T-helper 2 cell (primary cell): ENCODE measurements around the gene SPAG9.

Experiments
- DNase-seq, 5 experiments: peaks; one replicate each; pipeline versions ENCODE4 v3.0.0 to v3.0.0-alpha.2; 2012 to 2022

The SPAG9 gene

DNA sequence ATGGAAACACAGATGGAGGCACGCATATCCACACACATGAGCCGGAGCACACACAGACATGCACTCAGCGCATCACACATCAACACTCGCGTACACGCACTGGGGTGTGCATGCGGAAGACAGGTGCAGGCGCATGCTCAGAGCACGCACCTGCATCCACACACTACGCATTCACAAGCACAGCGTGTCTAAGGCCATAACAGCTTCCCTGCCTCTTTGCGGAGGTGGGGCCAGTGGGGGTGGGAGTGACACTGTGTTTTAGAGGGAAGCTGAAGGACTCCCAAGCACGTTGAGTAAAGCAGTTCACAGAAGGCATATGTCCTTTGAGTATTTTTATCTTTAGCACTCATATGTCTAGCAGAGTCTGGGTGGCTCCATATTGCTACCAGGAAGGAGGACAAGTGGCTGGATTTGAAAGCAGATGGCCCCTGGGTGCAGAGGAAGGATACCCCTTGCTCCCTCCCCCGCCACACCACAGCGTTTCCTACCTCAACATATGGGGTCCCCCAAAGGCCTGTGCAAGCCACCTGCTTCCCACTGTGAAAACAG lies 185.9 kb downstream of the SPAG9 start:
- DNase-seq, result no peak

DNA sequence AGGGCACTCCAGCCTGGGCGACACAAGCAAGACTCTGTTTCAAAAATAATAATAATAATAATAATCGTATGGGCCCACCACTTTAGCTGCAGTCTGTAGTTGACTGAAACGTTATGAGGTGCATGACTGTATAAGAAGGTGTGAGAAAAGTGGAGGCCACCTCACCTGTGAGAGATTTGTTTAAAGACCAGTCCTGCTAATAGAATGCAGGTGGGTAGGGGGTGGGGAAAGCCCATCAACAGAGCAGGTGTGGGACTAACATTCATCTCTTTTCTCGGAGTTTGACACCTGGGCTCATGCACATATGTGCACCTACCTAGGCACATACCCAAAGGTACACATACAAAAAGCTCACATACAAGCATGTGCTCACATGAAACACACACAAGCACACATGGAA lies 186.5 kb downstream of the SPAG9 start:
- DNase-seq, result no peak

DNA sequence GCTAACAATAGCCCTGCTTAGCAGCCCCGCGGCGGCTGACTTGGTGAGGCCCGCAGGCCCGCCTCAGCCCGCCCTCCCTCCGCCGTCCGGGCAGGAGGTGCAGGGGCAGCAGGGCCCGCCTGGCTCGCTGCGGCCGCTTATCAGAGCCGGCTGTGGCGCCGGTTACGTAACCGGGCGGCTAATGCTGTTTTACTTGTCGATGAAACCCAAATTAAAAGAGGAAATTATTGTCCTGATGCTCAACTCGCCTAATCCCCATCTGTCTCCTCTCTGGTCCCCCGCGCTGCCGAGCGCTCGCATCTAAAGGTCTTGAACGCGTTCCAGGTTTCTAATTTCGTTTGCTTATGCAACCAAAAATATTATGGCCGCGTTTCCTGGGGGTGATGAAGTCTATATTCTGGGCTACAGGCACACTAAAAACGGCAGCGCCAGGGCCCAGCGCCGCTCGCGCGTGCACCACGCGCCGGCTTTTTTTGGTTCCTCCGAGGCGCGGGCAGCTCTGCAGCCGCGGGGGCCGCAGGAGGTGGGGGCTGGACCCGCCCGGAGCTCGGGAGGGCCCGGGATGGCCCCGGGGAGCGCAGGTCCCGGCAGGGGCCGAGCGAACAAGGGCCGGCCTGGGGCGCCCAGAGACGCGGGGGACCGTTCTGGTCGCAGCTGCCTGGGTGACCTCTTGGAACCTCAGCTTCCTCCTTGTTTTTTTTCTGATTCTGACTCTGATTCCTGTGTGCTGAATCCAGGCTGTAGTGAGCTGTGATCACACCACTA lies 189.3 kb downstream of the SPAG9 start:
- DNase-seq, result peak in 3 of 5 experiments; percentile 13 to 61 (median 36)

DNA sequence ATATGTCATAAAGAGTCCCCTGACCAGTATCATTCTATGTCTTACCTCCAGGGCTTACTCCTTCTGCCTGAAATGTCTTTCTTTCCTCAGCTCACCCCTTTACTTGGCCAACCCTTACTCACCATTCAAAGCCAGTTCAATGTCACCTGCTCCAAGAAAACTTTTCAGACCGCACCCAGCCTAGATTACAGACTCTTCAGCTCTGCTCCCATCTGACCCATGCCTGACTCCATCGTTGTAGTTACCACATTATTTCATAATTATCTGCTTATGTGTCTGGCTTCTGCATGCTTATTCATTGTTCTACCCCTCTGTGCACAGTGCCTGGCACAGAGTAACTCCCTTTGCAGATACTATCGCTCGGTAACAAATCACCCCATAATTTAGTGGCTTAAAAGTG lies 192.0 kb downstream of the SPAG9 start:
- DNase-seq, result no peak

DNA sequence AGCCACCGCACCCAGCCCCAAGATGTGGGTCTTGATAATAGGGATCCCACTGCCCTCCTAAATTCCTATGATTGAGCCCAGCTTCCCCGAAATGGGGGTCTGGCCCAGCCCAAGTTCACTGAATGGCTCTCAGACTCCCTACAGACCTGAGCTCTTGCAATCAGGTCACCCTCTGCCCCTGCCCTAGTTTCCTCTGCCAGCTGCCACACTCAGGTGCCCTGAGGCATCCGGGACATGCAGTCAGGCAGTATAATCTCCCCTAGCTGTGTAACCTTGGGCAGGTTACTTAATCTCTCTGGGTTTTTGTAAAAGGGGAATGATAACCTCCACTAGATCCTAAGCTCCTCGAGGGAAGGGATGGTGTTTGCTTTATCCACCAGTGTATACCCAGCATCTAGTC lies 193.4 kb downstream of the SPAG9 start:
- no peak for DNase-seq

DNA sequence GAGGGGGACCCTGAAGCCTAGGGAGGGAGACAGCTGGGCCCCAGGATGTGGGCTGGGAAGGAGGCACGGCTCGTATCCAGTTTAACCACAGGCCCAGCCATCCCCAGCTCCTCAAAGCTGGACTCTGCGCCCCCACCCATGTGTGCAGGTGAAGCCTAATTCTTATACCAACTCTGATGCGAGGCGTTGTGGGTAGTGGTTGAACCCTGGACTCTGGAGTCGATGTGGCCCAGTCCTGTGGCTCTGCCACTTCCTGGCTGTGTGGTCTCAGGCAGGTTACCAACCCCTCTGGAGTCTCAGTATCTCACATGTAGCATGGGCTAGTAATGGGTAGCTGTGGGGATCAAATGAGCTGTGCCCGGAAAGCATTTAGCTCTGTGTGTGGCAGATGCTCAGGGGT lies 194.1 kb downstream of the SPAG9 start:
- peak in 1 of 5 experiments; percentile 84 for DNase-seq

DNA sequence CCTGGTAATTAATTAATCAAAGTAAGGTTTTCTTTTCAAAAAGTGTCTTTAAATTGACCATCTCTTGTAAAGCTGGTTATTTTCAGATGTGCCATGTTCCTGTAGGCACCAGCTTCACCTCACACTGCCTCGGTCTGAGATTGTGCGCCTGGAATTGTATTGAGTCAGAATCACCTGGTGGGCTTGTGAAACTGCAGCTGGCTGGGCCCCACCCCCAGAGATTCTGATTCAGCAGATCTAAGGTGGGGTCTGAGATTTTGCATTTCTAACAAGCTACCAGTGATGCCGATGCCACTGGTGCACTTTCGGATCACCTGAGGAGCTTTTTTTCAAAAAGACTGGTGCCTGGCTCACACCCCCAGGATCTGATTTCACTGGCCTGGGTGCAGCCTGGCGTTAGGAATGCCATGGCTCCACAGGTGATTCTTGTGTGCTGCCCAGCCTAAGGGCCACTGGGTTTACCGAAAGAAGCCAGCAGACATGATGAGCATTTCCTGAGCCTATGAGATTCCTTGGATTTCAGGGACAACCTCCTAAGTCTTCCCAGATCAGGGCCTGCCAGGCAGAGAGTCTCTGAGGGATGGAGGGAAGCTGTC lies 195.3 kb downstream of the SPAG9 start:
- DNase-seq, result no peak

DNA sequence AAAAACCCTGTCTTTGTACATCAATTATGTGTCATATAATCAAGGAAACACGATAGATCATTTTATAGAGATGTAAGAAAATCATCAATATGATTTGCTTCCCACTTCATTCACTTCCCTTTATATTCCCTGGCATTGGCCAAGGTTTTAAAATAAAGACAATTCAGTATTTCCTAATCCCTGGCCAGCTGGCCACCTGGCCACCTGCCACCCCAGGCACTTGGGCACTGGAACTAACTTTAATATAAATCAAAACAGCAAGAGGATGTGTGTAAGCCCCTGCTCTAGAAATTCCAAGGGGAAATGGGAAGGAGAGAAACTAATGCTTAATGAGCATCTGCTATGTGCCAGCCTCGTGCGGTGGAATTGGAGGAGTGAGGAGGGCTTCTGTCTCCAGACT lies 195.9 kb downstream of the SPAG9 start:
- DNase-seq, result no peak

DNA sequence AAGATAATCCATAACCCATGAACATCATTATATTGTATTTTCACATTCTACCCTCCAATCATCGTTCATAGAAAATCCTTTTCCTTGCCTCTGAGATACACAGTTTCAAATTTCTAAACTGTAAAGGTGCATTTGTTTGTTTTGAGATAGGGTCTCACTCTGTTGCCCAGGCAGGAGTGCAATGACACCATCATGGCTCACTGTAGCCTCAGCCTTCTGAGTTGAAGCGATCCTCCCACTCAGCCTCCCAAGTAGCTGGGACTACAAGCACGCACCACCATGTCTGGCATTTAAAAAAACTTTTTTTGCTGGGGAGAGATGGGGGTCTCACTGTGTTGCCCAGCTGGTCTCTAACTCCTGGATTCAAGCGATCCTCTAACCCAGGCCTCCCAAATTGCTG lies 196.4 kb downstream of the SPAG9 start:
- DNase-seq, result no peak

DNA sequence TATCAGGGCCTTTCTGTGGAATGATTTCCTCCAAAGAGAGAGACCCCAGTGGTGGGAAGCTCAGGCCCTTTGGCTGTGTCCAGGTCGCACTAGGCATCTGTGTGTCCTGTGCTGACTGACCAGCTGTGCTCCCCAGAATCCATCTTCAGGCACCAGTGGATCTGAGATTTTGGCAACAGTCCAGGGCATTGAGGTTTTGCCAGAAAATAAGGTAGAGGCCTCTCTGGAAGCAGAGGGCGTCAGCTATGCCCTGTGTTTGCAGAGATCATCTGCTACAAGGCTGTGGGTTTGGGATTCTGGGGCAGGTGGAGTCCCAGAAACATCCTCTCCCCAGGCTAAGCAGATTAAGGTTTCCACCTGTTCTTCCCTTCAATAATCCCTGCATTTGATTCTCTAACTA lies 197.1 kb downstream of the SPAG9 start:
- DNase-seq, result no peak

DNA sequence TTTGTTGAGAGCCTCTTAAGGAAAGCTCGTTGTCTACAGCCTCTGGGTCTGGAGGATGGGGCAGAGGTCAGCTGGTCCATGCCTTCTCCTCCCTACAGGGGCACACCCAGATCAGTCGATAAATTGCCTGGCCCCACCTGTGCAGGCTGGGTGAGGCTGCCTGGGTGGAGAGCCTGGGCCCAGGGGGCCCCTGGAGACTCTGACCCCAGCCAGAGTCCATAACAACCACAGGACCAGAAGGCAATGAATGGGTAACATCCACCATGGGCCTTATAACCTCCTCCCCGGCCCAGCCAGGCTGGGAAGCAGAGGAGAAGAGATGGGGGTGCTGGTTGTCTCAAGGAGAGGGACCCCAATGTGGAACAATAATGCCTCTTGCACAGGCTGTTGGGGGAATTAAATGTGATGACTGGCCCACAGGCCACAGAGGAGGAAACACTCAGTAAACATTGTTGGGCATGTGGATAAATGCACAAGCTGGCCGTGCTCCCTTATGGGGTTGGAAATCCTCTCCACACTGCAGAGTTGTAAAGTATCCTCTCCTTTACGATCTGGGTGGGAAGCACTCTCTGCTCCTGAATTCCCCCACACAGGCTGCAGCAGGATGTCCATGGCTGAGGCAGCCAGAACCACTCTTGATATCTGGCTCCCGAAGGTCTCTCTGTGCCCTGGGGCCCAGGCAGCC lies 197.8 kb downstream of the SPAG9 start:
- DNase-seq, result no peak

DNA sequence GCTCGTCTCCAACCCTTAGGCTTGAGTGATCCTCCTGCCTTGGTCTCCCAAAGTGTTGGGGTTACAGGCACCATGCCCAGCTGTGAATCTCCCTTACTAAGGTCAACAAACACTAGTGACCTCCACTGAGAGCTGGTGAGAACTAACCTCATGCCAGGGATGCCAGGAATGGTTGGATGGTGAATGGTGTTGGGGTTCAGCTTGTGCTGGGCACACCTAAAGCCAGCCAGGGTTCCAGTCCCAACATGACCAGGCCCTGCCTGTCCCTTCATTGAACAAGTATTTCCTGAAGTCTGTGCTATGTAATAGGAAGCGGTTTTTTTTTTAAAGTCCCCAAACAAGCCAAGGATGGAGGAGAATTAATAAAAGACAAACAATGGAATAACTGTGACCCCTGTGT lies 198.6 kb downstream of the SPAG9 start:
- no peak for DNase-seq

DNA sequence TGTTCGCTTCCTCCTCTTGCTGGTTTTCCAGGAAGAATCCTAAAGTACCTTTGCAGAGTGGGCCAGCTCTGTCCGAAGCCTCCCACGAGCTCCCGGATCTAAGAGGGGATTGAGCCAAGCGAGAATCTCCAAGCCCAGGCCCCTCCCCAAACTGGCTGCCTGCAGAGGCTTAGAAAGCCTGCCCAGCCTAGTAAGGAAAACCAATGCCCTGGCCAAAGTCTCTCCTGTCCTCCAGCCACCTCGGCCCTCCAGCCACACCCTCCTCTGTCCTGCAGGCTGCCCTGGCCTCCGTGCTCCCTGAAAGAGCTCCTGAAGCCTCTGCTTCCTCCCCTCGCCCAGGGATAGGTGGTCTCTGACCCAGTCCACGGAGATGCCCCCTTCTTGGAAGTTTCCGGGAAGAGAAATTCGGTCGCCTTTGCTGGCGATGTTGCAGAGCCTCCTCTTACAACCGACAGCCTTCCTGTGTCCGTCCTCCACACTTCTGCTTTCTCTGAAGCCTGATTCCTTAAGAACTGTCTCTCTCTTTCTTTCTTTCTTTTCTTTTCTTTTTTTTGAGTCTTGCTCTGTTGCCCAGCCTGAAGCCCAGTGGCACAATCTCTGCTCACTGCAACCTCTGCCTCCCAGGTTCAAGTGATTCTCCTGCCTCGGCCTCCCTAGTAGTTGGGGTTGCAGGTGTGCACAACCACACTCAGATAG lies 199.6 kb downstream of the SPAG9 start:
- DNase-seq, result no peak

DNA sequence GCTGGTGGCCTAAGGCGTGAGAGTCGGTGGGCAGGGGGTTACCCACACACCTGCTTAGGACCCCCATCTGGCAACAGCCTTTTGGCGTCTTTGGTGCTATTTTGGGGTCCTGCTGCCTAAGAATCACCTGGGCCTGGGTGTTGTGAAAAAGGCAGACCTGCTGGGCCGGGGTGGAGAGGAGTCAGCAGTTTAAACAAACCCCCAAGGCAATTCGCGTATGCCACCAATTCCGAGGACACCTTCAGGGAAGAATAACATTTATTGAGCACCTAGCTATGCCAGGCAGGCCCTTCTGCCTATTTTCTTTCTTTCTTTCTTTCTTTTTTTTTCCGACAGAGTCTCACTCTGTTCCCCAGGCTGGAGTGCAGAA lies 200.6 kb downstream of the SPAG9 start:
- DNase-seq, result no peak

DNA sequence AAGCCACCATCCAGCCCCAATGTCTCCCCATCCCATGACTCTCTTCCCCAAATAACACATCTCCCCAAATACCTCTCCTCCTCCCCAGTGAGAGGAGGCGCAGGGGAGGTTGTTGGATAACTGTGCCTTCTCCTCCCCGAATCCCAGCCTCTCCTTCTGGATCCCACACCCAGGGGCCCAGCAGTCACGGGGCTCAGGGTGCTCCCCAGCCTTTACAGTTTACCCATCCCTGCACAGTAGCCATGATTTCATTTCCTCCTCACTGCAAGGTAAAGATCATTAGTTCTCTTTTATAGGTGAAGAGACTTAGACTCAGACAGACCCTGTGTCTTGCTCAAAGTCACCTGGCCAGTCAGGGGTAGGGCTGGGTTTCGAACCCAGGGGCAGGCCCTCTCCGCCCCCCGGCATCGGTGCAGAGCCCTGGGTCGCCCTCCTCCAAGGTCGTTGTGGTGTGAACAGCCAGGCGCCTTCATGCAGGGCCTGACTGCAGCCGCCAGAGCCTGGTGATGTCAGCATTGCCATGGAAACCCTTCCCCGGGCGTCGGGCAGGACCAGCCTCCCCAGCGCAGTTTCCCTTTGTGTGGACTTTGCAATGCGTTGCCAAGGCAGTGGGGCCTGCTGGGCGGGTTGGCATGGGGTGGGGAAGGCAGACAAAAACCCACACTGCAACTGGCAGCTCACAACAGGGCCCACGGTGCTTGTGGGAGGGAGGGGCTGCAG lies 201.2 kb downstream of the SPAG9 start:
- DNase-seq, result peak; percentile 46 to 93 (median 80)

DNA sequence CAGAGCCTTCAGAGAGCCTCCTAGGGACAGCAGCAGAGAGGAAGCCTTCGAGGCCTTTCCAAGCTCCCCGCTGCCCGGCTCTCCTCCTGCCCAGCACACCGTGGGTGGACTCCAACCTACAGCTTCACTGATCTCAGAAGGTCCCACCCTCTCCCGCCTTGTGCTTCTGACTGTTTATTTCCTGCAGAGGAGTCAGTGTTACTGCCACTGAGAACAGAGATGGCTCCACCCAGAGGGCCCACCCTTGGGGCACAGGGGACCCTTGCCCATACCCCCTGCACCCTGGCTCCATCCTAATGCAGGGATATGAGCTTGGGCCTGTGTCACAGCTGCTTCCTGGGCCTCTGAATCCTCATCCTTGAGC lies 201.8 kb downstream of the SPAG9 start:
- DNase-seq, result peak in 1 of 5 experiments; percentile 63

DNA sequence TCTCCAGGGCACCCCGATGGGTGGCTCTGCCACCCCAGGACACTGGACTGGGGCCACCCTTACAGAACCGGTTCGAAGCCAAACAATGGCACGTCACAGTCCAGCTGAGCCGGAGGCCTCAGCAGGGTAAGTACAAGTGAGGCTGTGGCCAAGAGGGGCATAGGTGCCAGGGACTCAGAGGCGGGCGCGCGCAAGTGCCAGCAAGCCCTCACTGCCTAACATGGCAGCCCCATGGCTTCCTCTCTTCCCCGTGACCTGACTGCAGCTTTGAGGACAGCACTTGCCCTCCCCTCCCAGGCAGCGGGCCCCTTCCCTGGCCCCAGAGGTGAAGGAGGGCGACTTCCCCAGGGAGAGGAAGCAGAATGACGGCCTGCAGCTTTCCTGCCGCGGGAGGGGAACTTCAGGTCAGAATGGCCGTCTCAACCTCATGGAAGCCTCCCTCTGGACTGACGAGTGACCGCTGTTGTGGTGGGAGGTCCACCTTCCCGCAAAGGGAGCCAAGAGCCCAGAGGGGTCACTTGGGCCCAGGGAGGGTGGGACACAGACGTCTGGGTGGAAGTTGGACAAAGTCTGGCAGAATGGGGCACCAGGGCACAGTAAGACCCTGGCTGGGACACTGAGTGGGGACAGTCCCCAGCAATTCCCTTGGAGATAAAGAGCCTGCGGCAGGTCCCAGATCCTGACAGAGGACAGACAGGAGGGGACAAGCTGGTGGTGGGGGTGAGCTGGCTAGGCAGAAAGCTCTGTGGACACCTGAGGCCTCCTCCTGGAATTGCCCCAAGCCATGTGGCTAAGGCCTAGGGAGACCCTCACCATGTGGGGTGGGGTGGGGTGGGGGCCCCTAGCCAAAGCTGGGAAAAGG lies 202.4 kb downstream of the SPAG9 start:
- DNase-seq, result no peak

DNA sequence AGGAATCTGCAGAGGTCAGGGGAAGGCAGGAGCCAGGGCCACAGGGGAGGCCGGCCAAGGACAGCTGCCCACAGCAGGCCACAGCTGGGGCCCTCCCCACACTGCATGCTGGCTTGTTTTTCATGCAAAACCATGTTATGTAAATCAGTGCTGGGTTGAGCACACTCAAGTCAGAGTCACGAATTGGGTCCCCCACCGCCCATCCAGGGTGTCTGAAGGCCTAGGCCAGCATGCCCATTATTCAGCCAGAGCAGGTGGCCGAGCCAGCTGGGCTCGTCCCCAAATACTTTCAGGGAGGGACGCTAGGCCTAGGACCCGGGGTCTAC lies 203.3 kb downstream of the SPAG9 start:
- no peak for DNase-seq

DNA sequence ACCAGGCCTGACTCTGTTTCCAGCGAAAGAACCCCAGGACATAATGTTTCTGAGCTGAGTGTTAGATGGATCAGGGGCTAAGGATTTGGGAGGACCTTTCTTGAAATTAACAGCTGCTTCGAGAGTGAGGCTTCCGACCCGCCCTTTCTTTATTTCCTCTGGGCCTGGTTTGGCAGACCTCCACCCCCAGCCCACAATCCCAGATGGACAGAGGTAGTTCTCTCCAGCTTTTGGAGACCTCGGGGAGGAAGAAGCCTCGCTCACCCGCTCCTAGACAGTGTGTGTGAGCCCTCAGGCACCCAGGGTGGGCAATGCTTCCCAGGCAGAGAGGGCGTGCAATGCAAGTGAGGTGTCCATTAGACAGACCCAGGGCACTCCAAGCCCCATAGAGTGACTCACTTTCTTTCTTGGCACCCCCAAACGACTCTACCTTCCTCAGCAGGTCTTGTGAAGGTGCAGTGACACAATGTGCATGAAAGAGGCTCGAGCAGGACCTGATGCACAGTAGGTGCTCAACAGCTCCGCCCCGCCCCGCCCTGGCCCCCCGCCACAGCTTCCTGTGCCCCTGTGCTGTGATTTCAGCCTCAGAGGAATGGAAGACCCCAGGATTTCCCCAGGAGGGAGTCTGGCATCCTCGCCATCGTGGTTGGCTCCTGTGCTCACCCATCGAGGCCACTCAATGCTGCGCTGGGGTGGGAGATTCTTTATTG lies 203.8 kb downstream of the SPAG9 start:
- no peak for DNase-seq

DNA sequence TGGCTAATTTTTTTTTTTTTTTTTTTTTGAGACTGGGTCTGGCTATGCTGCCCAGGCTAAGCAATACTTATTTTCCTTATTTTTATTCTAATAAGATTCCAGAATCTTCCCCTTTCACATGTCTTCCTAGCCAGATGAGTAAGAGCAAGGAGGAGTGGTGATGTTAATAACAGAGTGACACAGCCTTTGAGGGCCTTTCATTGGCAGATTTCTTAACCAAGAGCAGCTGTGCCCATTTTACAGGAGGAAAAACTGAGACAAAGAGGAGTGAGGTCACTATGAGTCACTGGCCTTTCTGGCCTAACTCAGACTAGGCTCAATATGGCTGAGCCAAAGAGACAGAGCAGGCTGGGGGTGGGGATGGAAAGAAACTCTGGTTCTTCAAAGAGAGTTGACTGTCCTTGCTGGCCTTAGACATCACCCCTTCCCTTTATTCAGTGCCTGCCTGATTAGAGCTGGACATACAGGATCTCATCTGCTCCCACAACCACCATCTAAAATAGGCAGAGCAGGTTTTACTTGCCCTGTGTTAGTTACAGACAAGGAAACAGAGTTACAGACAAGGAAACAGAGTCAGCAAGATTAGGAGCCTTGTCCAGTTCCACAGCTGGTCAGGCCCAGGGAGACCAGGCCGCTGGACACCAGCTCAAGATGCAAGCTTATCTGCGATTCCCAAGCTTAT lies 204.5 kb downstream of the SPAG9 start:
- peak in 1 of 5 experiments; percentile 54 for DNase-seq
